Measurements from ENCODE around the gene PIP5K1A.

GRCh38 chr1:151192047-151192446, 6.3 kb upstream of the PIP5K1A start:
- TF ChIP-seq CTCF (IDR thresholded peaks at IDR 0.05; ENCODE audit: control extremely low read depth in 1 of 3, insufficient read depth in 1 of 3, low read depth in 1 of 3, low read length in 3 of 3) (no peak), MAX (IDR thresholded peaks at IDR 0.05) (no peak), CHD2 (IDR thresholded peaks at IDR 0.05; ENCODE audit: low read length) (no peak), POLR2A (IDR thresholded peaks at IDR 0.05; ENCODE audit: control extremely low read depth in 1 of 2, low read depth in 2 of 2, low read length in 2 of 2) (no peak), SIN3A (conservative IDR thresholded peaks at IDR 0.05 in 1 of 2, IDR thresholded peaks at IDR 0.05 in 1 of 2; ENCODE audit: low read depth in 1 of 2, low read length in 2 of 2) (no peak), POLR2AphosphoS5 (IDR thresholded peaks at IDR 0.05; ENCODE audit: low read depth, low read length) (no peak)

Data from H1 (cell line).